ENCODE data around the gene ORM1. TPM values are rescaled to one million over a fixed set of nuclear protein-coding genes. Genes with fewer than 3 reads are reported as not detected.

ORM1 gene
- total and polyA plus RNA-seq, 2 donors from 2014 or later, result 0.73 TPM; not detected in 1

GRCh38 chr9:114275246-114276004 lies 47.5 kb upstream of the ORM1 start:
- Histone ChIP-seq H3K36me3 (ENCODE audit: control insufficient read depth in 2 of 3, insufficient read depth in 3 of 3, low read length in 3 of 3) (peaks cover 0 to 2% (median 2%) of the 10 kb centered on the region in 3 donors), H3K4me1 (ENCODE audit: control insufficient read depth in 2 of 3, insufficient read depth in 2 of 3, low read depth in 1 of 3, low read length in 3 of 3) (no peaks in the 10 kb centered on the region), H3K27ac (ENCODE audit: low read depth in 2 of 2, low read length in 2 of 2) (no peak overlapping the region), H3K9me3 (ENCODE audit: control insufficient read depth in 2 of 3, insufficient read depth in 1 of 3, low read length in 3 of 3) (no peaks in the 10 kb centered on the region), H3K27me3 (ENCODE audit: control insufficient read depth, insufficient read depth, low read length) (no peaks in the 10 kb centered on the region), H3K9ac (ENCODE audit: low read length in 3 of 3) (no peak overlapping the region), H3K4me3 (ENCODE audit: low read length in 3 of 3) (no peak overlapping the region)
- FAIRE-seq (no peak), DNase-seq (peak in 2 of 5 donors; percentile 29 to 59)
- intact Hi-C loops (cut with DNase I), result no loop called here
- TF ChIP-seq, protein P1, sequence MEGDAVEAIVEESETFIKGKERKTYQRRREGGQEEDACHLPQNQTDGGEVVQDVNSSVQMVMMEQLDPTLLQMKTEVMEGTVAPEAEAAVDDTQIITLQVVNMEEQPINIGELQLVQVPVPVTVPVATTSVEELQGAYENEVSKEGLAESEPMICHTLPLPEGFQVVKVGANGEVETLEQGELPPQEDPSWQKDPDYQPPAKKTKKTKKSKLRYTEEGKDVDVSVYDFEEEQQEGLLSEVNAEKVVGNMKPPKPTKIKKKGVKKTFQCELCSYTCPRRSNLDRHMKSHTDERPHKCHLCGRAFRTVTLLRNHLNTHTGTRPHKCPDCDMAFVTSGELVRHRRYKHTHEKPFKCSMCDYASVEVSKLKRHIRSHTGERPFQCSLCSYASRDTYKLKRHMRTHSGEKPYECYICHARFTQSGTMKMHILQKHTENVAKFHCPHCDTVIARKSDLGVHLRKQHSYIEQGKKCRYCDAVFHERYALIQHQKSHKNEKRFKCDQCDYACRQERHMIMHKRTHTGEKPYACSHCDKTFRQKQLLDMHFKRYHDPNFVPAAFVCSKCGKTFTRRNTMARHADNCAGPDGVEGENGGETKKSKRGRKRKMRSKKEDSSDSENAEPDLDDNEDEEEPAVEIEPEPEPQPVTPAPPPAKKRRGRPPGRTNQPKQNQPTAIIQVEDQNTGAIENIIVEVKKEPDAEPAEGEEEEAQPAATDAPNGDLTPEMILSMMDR (IDR thresholded peaks at IDR 0.05; ENCODE audit: borderline replicate concordance, extremely low read depth, insufficient read depth), result no peak

DNA sequence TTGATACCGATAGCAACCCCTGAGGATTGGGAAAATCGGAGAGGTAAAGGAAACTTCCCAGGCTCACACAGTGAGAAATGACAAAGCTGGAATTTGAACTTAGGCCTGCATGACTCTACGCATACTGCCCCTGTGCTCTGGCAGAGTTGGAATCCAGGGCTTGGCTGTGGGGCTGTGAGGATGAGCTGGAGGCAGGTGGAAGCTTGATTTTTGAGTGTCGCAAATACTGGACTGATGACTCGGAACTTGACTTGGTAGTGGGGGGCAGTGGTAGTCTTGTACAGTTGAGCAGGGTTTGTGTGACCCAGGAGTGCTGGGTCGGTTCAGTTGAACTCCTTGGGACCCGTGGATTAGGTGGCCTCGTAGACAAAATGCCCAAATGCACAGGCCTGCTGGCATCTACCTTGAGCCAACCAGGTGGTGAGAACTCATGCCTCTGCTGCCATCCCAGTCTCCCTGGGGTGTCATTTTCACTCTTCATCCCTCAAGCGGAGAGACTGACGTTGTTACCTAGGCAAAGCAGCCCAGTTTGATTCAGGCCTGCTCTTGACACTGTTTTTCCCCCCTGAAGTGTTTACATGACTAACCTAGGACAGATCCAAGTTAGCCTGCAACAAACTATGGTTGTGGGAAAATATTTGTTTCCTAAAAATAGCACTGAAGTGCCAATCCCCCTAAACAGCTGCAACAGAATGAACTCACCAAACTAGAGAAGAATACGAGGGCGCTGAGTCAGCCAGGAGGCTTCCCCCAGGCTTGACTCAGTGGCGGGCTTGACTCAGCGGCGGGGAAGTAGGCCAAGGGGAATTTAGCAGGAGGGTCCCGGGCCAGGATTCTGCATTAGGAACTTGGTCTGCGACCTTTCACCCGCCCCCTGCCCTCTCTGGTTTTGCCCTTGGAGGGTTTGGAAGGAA lies 45.7 kb upstream of the ORM1 start:
- Histone ChIP-seq H3K27ac (ENCODE audit: low read depth in 2 of 2, low read length in 2 of 2) (no peak overlapping the region), H3K36me3 (ENCODE audit: control insufficient read depth in 2 of 3, insufficient read depth in 3 of 3, low read length in 3 of 3) (peaks cover 0 to 4% (median 2%) of the 10 kb centered on the region in 3 donors), H3K9ac (ENCODE audit: low read length in 3 of 3) (no peak overlapping the region), H3K4me1 (ENCODE audit: control insufficient read depth in 2 of 3, insufficient read depth in 2 of 3, low read depth in 1 of 3, low read length in 3 of 3) (no peaks in the 10 kb centered on the region), H3K4me3 (ENCODE audit: low read length in 3 of 3) (no peak overlapping the region), H3K9me3 (ENCODE audit: control insufficient read depth in 2 of 3, insufficient read depth in 1 of 3, low read length in 3 of 3) (no peaks in the 10 kb centered on the region), H3K27me3 (ENCODE audit: control insufficient read depth, insufficient read depth, low read length) (no peaks in the 10 kb centered on the region)
- FAIRE-seq (no peak), DNase-seq (peak in 2 of 5 donors; percentile 15 to 48)
- intact Hi-C loops (cut with DNase I), result no loop called here
- TF ChIP-seq, protein P1 (IDR thresholded peaks at IDR 0.05; ENCODE audit: borderline replicate concordance, extremely low read depth, insufficient read depth), result no peak

DNA sequence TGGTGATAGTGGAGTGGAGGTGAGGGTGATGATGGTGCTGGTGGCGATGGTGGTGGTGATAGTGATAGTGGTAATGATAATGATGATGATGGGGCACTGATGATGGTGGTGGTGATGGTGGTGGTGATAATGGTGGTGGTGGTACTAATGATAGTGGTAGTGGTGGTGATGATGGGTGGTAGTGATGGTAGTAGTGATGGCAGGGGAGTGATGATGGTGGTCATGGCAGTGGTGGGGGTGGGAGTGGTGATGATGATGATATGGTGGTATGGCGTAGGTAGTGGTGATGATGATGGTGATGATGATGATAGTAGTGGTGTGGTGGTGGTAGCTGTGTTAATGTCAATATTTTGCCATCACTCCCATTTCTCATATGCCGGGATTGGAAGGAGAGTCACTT lies 44.5 kb upstream of the ORM1 start:
- H3K4me3 ChIP-seq (ENCODE audit: low read length in 3 of 3), result no peak overlapping the region
- H3K4me1 ChIP-seq (ENCODE audit: control insufficient read depth in 2 of 3, insufficient read depth in 2 of 3, low read depth in 1 of 3, low read length in 3 of 3), result no peaks in the 10 kb centered on the region
- peaks cover 0 to 4% (median 2%) of the 10 kb centered on the region in 3 donors for H3K36me3 ChIP-seq (ENCODE audit: control insufficient read depth in 2 of 3, insufficient read depth in 3 of 3, low read length in 3 of 3)
- H3K27ac ChIP-seq (ENCODE audit: low read depth in 2 of 2, low read length in 2 of 2), result no peak overlapping the region
- no peak for DNase-seq
- H3K9ac ChIP-seq (ENCODE audit: low read length in 3 of 3), result no peak overlapping the region
- H3K9me3 ChIP-seq (ENCODE audit: control insufficient read depth in 2 of 3, insufficient read depth in 1 of 3, low read length in 3 of 3), result no peaks in the 10 kb centered on the region
- TF ChIP-seq, protein P1 (IDR thresholded peaks at IDR 0.05; ENCODE audit: borderline replicate concordance, extremely low read depth, insufficient read depth), result no peak
- FAIRE-seq, result no peak
- intact Hi-C loops (cut with DNase I), result no loop called here
- no peaks in the 10 kb centered on the region for H3K27me3 ChIP-seq (ENCODE audit: control insufficient read depth, insufficient read depth, low read length)
